ENCODE results near the gene CHML. TPM values are rescaled to one million over a fixed set of nuclear protein-coding genes. Genes with fewer than 3 reads are reported as not detected.

The CHML gene
- total and polyA plus RNA-seq, 7 donors: 2.4 to 10.7 (median 5.0) TPM

- 94 to 97% (median 97%) methylated on average over 6 of the region's 6 CpGs for WGBS, 3 donors
Observed at GRCh38 chr1:241596633-241597032, 43.5 kb downstream of the CHML start.

GRCh38 chr1:241593186-241593585 lies 47.0 kb downstream of the CHML start:
- Histone ChIP-seq H3K4me1 (no peaks in the 10 kb centered on the region), H3K9me3 (no peaks in the 10 kb centered on the region), H3K27me3 (ENCODE audit: insufficient read depth in 3 of 3, low read length in 2 of 3) (no peaks in the 10 kb centered on the region), H3K27ac (no peak overlapping the region), H3K4me3 (no peak overlapping the region), H3K36me3 (ENCODE audit: insufficient read depth in 1 of 2, low read depth in 1 of 2) (peaks cover 0 to 16% of the 10 kb centered on the region in 2 donors)
- intact Hi-C loops (cut with DNase I): no loop called here
- WGBS, 3 donors: 89 to 97% (median 91%) methylated on average over 1 of the region's 1 CpG
- ATAC-seq (no peak), DNase-seq (no peak)
- no peak for TF ChIP-seq CTCF (IDR thresholded peaks at IDR 0.05)

More at GRCh38 chr1:241596633-241597032, 43.5 kb downstream of the CHML start:
- no peak for DNase-seq
- no peaks in the 10 kb centered on the region for H3K27me3 ChIP-seq (ENCODE audit: insufficient read depth in 3 of 3, low read length in 2 of 3)
- H3K27ac ChIP-seq: no peak overlapping the region
- H3K9me3 ChIP-seq: no peaks in the 10 kb centered on the region
- peaks cover 0 to 16% of the 10 kb centered on the region in 2 donors for H3K36me3 ChIP-seq (ENCODE audit: insufficient read depth in 1 of 2, low read depth in 1 of 2)
- TF ChIP-seq CTCF (IDR thresholded peaks at IDR 0.05): no peak
- ATAC-seq: no peak
- intact Hi-C loops (cut with DNase I): no loop called here
- no peaks in the 10 kb centered on the region for H3K4me1 ChIP-seq
- no peak overlapping the region for H3K4me3 ChIP-seq

- ATAC-seq (no peak), DNase-seq (no peak)
- Histone ChIP-seq H3K27ac (no peak overlapping the region), H3K27me3 (ENCODE audit: insufficient read depth in 3 of 3, low read length in 2 of 3) (no peaks in the 10 kb centered on the region), H3K4me1 (no peaks in the 10 kb centered on the region), H3K36me3 (ENCODE audit: insufficient read depth in 1 of 2, low read depth in 1 of 2) (peaks cover 0 to 16% of the 10 kb centered on the region in 2 donors), H3K9me3 (no peaks in the 10 kb centered on the region), H3K4me3 (no peak overlapping the region)
- 93 to 95% (median 94%) methylated on average over 3 of the region's 3 CpGs for WGBS, 3 donors
- intact Hi-C loops (cut with DNase I): no loop called here
- TF ChIP-seq CTCF (IDR thresholded peaks at IDR 0.05): no peak
Observed at GRCh38 chr1:241592273-241592958, 47.8 kb downstream of the CHML start.

- ATAC-seq: no peak
- Histone ChIP-seq H3K4me1 (no peaks in the 10 kb centered on the region), H3K27ac (no peak overlapping the region), H3K36me3 (ENCODE audit: insufficient read depth in 1 of 2, low read depth in 1 of 2) (peaks cover 0 to 16% of the 10 kb centered on the region in 2 donors), H3K4me3 (no peak overlapping the region), H3K9me3 (no peaks in the 10 kb centered on the region), H3K27me3 (ENCODE audit: insufficient read depth in 3 of 3, low read length in 2 of 3) (no peaks in the 10 kb centered on the region)
- no peak for DNase-seq
- 73 to 95% (median 87%) methylated on average over 5 of the region's 5 CpGs for WGBS, 3 donors
- no peak for TF ChIP-seq CTCF (IDR thresholded peaks at IDR 0.05)
- intact Hi-C loops (cut with DNase I): no loop called here
Observed at GRCh38 chr1:241591736-241592135, 48.4 kb downstream of the CHML start.

- ATAC-seq (no peak), DNase-seq (no peak)
- no peak overlapping the region for H3K27ac ChIP-seq
- no peaks in the 10 kb centered on the region for H3K27me3 ChIP-seq (ENCODE audit: insufficient read depth in 3 of 3, low read length in 2 of 3)
- peaks cover 0 to 12% of the 10 kb centered on the region in 2 donors for H3K36me3 ChIP-seq (ENCODE audit: insufficient read depth in 1 of 2, low read depth in 1 of 2)
- no peak overlapping the region for H3K4me3 ChIP-seq
- H3K9me3 ChIP-seq: no peaks in the 10 kb centered on the region
- TF ChIP-seq CTCF (IDR thresholded peaks at IDR 0.05): no peak
- intact Hi-C loops (cut with DNase I): no loop called here
- no peaks in the 10 kb centered on the region for H3K4me1 ChIP-seq
Observed at GRCh38 chr1:241591317-241591716, 48.9 kb downstream of the CHML start.

All from psoas muscle (tissue), 8 donors.